C4-2B (cell line): ENCODE data around the gene PPM1D.
"Not testable (repeated sequence)": the region's sequence is repeated elsewhere in the genome, so short reads cannot be mapped to it uniquely, and the experiment has no call there.

ENCODE experiments used
- H3K27ac ChIP-seq: fragments of 450-650 bp; 2 replicates; pipeline ENCODE4 v1.5.1; 2017
- ZFX ChIP-seq: fragments of 450-650 bp; IDR thresholded peaks from 2 replicates; pipeline ENCODE4 v1.6.1; 2017
- TF ChIP-seq, protein P1 (sequence below): fragments of 450-650 bp; conservative IDR thresholded peaks from 2 replicates; pipeline ENCODE4 v1.5.1; 2017; ENCODE audit warnings: mild to moderate bottlenecking

Gene PPM1D

DNA sequence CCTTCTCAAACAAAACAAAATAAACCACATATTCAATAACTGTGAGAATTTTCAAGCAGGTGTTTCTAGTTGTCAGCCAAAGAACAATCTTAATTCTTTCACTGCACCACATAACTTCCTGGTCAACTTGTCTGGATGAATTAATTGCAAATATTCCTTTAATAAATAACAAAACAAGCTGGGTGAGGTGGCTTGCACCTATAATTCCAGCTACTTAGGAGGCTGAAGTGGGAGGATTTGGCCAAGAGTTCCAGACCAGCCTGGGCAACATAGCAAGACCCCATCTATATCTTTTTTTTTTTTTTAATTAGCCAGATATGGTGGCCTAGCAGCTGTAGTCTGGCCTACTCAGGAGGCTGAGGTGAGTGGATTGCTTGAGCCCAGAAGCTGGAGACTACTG lies 17.0 kb upstream of the PPM1D start:
- no peak overlapping the region for H3K27ac ChIP-seq
- TF ChIP-seq, protein P1, sequence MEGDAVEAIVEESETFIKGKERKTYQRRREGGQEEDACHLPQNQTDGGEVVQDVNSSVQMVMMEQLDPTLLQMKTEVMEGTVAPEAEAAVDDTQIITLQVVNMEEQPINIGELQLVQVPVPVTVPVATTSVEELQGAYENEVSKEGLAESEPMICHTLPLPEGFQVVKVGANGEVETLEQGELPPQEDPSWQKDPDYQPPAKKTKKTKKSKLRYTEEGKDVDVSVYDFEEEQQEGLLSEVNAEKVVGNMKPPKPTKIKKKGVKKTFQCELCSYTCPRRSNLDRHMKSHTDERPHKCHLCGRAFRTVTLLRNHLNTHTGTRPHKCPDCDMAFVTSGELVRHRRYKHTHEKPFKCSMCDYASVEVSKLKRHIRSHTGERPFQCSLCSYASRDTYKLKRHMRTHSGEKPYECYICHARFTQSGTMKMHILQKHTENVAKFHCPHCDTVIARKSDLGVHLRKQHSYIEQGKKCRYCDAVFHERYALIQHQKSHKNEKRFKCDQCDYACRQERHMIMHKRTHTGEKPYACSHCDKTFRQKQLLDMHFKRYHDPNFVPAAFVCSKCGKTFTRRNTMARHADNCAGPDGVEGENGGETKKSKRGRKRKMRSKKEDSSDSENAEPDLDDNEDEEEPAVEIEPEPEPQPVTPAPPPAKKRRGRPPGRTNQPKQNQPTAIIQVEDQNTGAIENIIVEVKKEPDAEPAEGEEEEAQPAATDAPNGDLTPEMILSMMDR: no peak
- TF ChIP-seq ZFX: no peak

DNA sequence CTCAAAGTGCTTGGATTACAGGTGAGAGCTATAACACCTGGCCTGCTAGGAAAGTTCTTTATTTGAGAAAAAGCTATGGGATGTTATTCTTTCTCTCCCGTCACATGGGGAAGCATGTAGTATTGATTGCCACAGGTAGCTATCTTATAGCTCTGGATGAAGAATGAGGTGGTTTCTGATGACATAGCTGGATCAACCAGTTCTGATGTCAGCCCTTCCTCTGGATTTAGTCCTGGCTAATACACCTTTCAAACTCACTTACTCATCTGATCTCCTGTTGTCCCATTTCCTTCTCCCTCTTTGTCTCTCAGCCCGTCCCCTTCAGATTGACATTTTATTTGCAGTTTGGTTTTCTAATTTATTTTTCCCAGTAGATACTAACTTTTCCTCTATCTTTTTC lies 14.1 kb upstream of the PPM1D start:
- H3K27ac ChIP-seq: no peak overlapping the region
- no peak for TF ChIP-seq ZFX
- TF ChIP-seq, protein P1: no peak

DNA sequence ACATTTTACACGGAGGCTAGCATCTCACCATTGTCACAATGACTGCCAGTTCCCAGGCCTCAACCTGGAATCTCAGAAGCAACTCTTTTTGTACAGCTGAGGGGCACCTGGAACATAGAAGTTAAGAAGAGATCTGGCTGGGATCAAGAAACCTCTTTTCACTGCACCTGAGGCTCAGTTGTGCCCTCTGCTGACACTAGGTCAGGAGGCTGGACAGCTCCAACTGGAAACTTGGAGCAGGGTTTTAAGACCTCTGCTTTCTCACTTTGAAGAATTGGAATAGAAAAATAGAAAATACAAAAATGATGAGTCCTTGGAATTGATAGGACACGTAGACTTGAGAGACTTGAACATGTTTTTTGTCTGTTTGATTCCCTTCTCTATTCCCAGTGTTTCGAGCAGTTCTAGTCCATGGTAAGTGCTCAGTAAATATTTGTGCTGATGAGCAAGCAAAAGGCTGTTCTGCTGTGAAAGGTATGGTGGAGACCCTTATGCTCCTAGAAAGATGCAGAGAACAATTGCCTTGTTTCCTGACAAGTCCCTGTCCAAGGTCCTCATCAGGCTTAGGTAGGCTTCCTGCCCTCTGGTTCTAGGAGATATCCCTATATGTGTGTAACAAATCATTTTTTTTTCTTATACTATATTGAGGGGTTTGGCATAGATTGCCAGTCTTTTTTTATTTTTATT lies 13.6 kb upstream of the PPM1D start:
- no peak for TF ChIP-seq ZFX
- TF ChIP-seq, protein P1: peak; percentile 53

DNA sequence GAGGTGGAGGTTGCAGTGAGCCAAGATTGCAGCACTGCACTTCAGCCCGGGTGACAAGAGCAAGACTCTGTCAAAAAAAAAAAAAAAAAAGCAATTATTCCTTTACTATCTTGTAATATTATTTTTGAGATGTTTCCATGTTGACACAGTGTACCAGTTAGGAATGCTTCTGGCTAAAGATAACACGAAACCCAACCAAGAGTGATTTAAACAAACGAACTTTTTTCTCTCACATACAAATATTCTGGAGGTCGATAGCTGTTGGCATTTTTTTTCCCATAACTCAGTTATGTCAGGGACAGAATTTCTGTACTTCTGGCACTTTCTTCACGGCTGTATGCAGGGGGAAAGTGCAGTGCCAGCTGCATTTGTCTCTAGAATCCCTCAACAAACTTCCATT lies 9.9 kb upstream of the PPM1D start:
- H3K27ac ChIP-seq: no peak overlapping the region
- TF ChIP-seq, protein P1: no peak

More for the DNA sequence above, 13.6 kb upstream of the PPM1D start:
- no peak overlapping the region for H3K27ac ChIP-seq

DNA sequence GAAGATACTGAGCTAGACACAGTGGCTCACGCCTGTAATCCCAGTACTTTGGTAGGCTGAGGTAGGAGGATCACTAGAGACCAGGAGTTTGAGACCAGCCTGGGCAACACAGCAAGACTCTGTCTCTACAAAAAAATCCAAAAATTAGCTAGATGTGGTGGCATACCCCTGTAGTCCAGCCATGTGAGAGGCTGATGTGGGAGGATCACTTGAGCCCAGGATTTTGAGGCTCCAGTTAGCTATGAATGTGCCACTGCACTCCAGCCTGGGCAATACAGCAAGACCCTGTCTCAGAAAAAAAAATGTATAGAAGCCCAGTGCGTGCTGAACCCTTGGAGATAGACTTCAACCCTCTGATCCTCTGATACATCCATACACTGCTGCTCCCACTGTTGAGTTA lies 7.2 kb upstream of the PPM1D start:
- TF ChIP-seq ZFX: no peak
- TF ChIP-seq, protein P1: no peak
- no peak overlapping the region for H3K27ac ChIP-seq

DNA sequence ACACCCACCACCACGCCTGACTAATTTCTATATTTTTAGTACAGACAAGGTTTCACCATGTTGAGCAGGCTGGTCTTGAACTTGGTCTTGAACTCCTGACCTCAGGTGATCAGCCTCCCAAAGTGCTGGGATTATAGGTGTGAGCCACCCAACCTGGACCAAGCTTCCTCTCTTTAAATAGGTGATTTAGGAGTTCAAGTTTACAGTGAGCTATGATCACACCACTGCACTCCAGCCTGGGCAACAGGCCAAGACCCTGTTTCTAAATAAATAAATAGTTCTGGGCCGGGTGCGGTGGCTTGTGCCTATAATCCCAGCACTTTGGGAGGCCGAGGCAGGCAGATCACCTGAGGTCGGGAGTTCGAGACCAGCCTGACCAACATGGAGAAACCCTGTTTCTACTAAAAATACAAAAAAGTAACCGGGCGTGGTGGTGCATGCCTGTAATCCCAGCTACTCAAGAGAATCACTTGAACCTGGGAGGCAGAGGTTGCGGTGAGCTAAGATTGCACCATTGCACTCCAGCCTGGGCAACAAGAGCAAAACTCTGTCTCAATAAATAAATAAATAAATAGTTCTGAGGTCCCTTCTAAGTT lies 6.5 kb upstream of the PPM1D start:
- not testable (repeated sequence) for H3K27ac ChIP-seq

DNA sequence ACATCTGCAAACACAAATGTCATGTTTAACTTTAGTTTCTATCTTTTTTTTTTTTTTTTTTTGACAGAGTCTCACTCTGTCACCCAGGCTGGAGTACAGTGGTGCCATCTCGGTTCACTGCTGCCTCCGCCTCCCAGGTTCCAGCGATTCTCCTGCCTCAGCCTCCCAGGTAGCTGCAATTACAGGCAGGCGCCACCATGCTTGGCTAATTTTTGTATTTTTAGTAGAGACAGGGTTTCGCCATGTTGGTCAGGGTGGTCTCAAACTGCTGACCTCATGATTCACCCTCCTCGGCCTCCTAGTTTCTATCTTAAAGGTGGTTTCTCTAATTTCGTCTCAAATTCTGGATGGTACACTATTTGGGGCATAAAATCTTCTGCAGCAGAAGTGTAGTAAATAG lies 5.8 kb upstream of the PPM1D start:
- H3K27ac ChIP-seq: not testable (repeated sequence)

DNA sequence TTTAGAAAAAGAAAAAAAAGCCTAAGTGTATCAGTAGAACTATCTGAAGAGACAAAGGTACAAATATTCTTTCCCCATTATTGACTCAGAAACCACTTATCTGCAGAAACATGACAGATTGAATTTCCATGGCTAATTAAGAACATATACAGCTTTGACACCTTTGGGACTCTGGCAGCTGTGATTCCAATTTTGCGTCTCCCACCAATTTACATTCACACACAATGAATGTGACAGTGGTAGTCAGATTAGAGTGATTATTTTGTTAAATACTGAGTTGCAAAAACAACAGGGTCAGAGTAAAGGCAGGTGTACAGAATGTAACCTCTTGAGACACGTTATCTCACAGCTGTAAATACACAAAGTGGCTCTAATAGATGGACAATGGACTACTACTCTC lies 5.3 kb upstream of the PPM1D start:
- no peak overlapping the region for H3K27ac ChIP-seq
- TF ChIP-seq ZFX: no peak
- TF ChIP-seq, protein P1: no peak
